WI38 (cell line): ENCODE measurements around the gene ERP29.
"Not testable (repeated sequence)": the region's sequence is repeated elsewhere in the genome, so short reads cannot be mapped to it uniquely, and the experiment has no call there.

ENCODE experiments used
- H3K4me3 ChIP-seq: 2 replicates; pipeline ENCODE4 v1.5.1; 2011; ENCODE audit warnings: low read depth, mild to moderate bottlenecking, control low read depth, low read length
- CTCF ChIP-seq: IDR thresholded peaks from 2 replicates; pipeline ENCODE4 v1.5.1; 2012; ENCODE audit warnings: low read depth, mild to moderate bottlenecking, control low read depth, low read length

Gene ERP29

GRCh38 chr12:111995782-111996480 is 17.3 kb upstream of the ERP29 start:
- H3K4me3 ChIP-seq, result no peak overlapping the region
- no peak for TF ChIP-seq CTCF

- no peak for TF ChIP-seq CTCF
- H3K4me3 ChIP-seq, result no peak overlapping the region
These were observed 15.9 kb upstream of the ERP29 start for GRCh38 chr12:111997300-111997699.

GRCh38 chr12:111998015-111998414 is 15.2 kb upstream of the ERP29 start:
- no peak for TF ChIP-seq CTCF
- H3K4me3 ChIP-seq, result no peak overlapping the region

GRCh38 chr12:111999129-111999528 is 14.1 kb upstream of the ERP29 start:
- H3K4me3 ChIP-seq, result not testable (repeated sequence)

GRCh38 chr12:112000820-112001219 is 12.4 kb upstream of the ERP29 start:
- H3K4me3 ChIP-seq, result no peak overlapping the region
- TF ChIP-seq CTCF, result no peak

GRCh38 chr12:112001576-112001975 is 11.7 kb upstream of the ERP29 start:
- no peak for TF ChIP-seq CTCF
- no peak overlapping the region for H3K4me3 ChIP-seq

- TF ChIP-seq CTCF, result no peak
- no peak overlapping the region for H3K4me3 ChIP-seq
These were observed 9.2 kb upstream of the ERP29 start for GRCh38 chr12:112004041-112004440.
